K562 (cell line): Measurements from ENCODE around the gene SHISA9.

ENCODE experiments used
- BDP1 ChIP-seq: IDR thresholded peaks from 3 replicates; pipeline ENCODE4 v1.6.1; 2011; ENCODE audit not compliant: insufficient read length, insufficient read depth
- CEBPB ChIP-seq: fragments of 450-650 bp; IDR thresholded peaks from 2 replicates; pipeline ENCODE4 v1.6.1; 2016; ENCODE audit warnings: missing genetic modification characterization, missing compliant biosample characterization
- MAFF ChIP-seq: IDR thresholded peaks from 2 replicates; pipeline ENCODE4 v1.6.1; 2012; ENCODE audit warnings: low read length, improper control_type of control experiment
- MTA3 ChIP-seq: fragments of 450-650 bp; formaldehyde crosslinking; IDR thresholded peaks from 2 replicates; pipeline ENCODE4 v1.6.1; 2017; ENCODE audit warnings: mild to moderate bottlenecking, borderline replicate concordance
- POU5F1 ChIP-seq: fragments of 150-350 bp; IDR thresholded peaks from 2 replicates; pipeline ENCODE4 v1.6.1; 2014; ENCODE audit warnings: borderline replicate concordance, low read length, low read depth, mild to moderate bottlenecking; ENCODE audit not compliant: partially characterized antibody
- ZNF140 ChIP-seq: fragments of 250-450 bp; sonication (Bioruptor Pico); IDR thresholded peaks from 2 replicates; pipeline ENCODE4 v1.8.0; 2021; ENCODE audit warnings: moderate library complexity, mild to moderate bottlenecking, inconsistent platforms
- ZNF780A ChIP-seq: fragments of 250-450 bp; sonication (Bioruptor Pico); IDR thresholded peaks from 2 replicates; pipeline ENCODE4 v1.5.0; 2021; ENCODE audit warnings: mild to moderate bottlenecking
- TF ChIP-seq, protein P1 (sequence below), 3 experiments: IDR thresholded peaks in 2 of 3; conservative IDR thresholded peaks in 1 of 3; 2 replicates each; pipeline ENCODE4 v1.5.1; 2011 to 2012; ENCODE audit warnings: low read length in 3 of 3, mild to moderate bottlenecking in 3 of 3, control low read depth in 2 of 3, improper control_type of control experiment in 1 of 3, inconsistent platforms in 1 of 3, low read depth in 1 of 3, mixed read lengths in 1 of 3, moderate library complexity in 1 of 3; ENCODE audit not compliant: insufficient read depth in 2 of 3
- TF ChIP-seq, protein P2 (sequence below), 2 experiments: fragments of 450-650 bp in 1 of 2; sonication (generic) in 1 of 2; formaldehyde crosslinking in 1 of 2; IDR thresholded peaks in 1 of 2; conservative IDR thresholded peaks in 1 of 2; 2 replicates each; pipeline versions ENCODE4 v1.6.1 to v1.8.1; 2016 to 2023; ENCODE audit warnings: mild to moderate bottlenecking in 2 of 2, moderate library complexity in 2 of 2, inconsistent platforms in 1 of 2, missing genetic modification reagents in 1 of 2

DNA sequence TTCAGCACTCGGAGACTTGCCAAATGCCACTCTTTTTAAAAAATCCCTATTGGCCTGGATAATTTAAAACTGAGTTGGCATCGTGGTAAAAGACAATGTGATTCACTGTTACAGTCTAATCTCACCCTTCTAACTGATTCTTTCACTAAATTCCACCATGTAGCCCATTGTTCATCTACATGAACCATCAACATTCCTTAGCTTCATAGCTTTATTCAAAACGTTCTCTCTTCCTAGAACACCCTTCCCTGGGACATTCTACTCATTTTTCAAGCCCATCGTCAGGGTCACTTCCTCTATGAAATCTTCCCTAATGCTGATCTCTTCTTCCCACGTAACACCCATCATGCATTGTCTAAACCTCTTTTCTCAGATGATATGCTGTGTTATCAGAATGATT, 15.7 kb upstream of the SHISA9 start:
- TF ChIP-seq BDP1, result no peak
- no peak for TF ChIP-seq POU5F1
- TF ChIP-seq, protein P1, sequence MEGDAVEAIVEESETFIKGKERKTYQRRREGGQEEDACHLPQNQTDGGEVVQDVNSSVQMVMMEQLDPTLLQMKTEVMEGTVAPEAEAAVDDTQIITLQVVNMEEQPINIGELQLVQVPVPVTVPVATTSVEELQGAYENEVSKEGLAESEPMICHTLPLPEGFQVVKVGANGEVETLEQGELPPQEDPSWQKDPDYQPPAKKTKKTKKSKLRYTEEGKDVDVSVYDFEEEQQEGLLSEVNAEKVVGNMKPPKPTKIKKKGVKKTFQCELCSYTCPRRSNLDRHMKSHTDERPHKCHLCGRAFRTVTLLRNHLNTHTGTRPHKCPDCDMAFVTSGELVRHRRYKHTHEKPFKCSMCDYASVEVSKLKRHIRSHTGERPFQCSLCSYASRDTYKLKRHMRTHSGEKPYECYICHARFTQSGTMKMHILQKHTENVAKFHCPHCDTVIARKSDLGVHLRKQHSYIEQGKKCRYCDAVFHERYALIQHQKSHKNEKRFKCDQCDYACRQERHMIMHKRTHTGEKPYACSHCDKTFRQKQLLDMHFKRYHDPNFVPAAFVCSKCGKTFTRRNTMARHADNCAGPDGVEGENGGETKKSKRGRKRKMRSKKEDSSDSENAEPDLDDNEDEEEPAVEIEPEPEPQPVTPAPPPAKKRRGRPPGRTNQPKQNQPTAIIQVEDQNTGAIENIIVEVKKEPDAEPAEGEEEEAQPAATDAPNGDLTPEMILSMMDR (IDR thresholded peaks at IDR 0.05 in 2 of 3, conservative IDR thresholded peaks at IDR 0.05 in 1 of 3; ENCODE audit: insufficient read depth in 2 of 3, low read depth in 1 of 3, low read length in 3 of 3), result no peak
- TF ChIP-seq CEBPB, result no peak
- TF ChIP-seq ZNF780A (CRISPR knock-in tag), result no peak
- no peak for TF ChIP-seq ZNF140 (CRISPR knock-in tag)
- no peak for TF ChIP-seq MTA3
- no peak for TF ChIP-seq MAFF
- TF ChIP-seq, protein P2, sequence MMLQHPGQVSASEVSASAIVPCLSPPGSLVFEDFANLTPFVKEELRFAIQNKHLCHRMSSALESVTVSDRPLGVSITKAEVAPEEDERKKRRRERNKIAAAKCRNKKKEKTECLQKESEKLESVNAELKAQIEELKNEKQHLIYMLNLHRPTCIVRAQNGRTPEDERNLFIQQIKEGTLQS (IDR thresholded peaks at IDR 0.05), result no peak
- TF ChIP-seq, protein P2 (CRISPR knock-in tag; conservative IDR thresholded peaks at IDR 0.05), result no peak
